HepG2 (cell line): ENCODE results near the gene ANKK1. TPM values are rescaled to one million over a fixed set of nuclear protein-coding genes. Genes with fewer than 3 reads are reported as not detected.

Source experiments
- ATAC-seq: fragments of 200-7000 bp; cut with Tn5 transposase; 3 replicates; pipeline ENCODE4 v1.9.1; 2020; ENCODE audit warnings: mild to moderate bottlenecking, moderate library complexity
- BruUV-seq: library from RNA; stranded (reverse); fragments of 400-500 nt; replicated peaks from 2 replicates; lab custom pipeline; 2021; lab: Mats Ljungman, UMichigan
- CTCF ChIA-PET: fragments of 300-600 bp; formaldehyde crosslinking; extraction: SDS; loops from one replicate; lab custom pipeline; 2021; ENCODE audit warnings: low total read pairs, inconsistent platforms, low intra/inter-chr PET ratio; lab: Yijun Ruan, JAX
- POLR2A ChIA-PET: fragments of 350-600 bp; sonication (Branson Sonifier 250); formaldehyde crosslinking; loops from one replicate; lab custom pipeline; 2020; ENCODE audit warnings: antibody characterized with exemption, inconsistent platforms; lab: Yijun Ruan, JAX
- DNase-seq: peaks from one replicate; pipeline ENCODE4 v3.0.0-alpha.2; 2015; ENCODE audit warnings: low spot score
- FAIRE-seq: peaks from 3 replicates; lab custom pipeline; 2011; peaks lifted over from hg19 to GRCh38; lab: Jason Lieb, UNC
- H2AFZ ChIP-seq: one replicate; pipeline ENCODE4 v1.6.1; 2011; ENCODE audit warnings: low read length, inconsistent platforms
- H3K27ac ChIP-seq: fragments of 300-600 bp; 3 replicates; pipeline ENCODE4 v1.8.0; 2011; ENCODE audit warnings: mixed run types, mild to moderate bottlenecking, mixed read lengths, low read length, inconsistent platforms; ENCODE audit not compliant: insufficient read depth; ENCODE audit errors: extremely low read length
- H3K27me3 ChIP-seq, 2 experiments: fragments of 200-600 bp in 1 of 2; 2 replicates in 1 of 2; 3 replicates in 1 of 2; pipeline versions ENCODE4 v1.6.0 to v1.8.0; 2011; ENCODE audit warnings: low read length in 2 of 2, mild to moderate bottlenecking in 2 of 2, moderate library complexity in 2 of 2, inconsistent platforms in 1 of 2; ENCODE audit not compliant: insufficient read depth in 2 of 2, control insufficient read depth in 1 of 2
- H3K36me3 ChIP-seq, 2 experiments: fragments of 200-600 bp in 1 of 2; replicated peaks in 1 of 2; 2 replicates in 1 of 2; 3 replicates in 1 of 2; pipeline versions ENCODE4 v1.5.1 to v1.8.0; 2011; ENCODE audit warnings: low read length in 2 of 2, inconsistent platforms in 1 of 2; ENCODE audit not compliant: insufficient read depth in 2 of 2, control insufficient read depth in 1 of 2
- H3K4me1 ChIP-seq: 2 replicates; pipeline ENCODE4 v1.5.1; 2012; ENCODE audit warnings: low read length, inconsistent platforms; ENCODE audit not compliant: insufficient read depth
- H3K4me2 ChIP-seq: 2 replicates; pipeline ENCODE4 v1.6.0; 2011; ENCODE audit warnings: low read depth, low read length, inconsistent platforms
- H3K4me3 ChIP-seq, 3 experiments: fragments of 200-600 bp in 1 of 3; sonication (generic), shearing (Covaris generic) in 1 of 3; replicated peaks in 1 of 3; 2 replicates each; pipeline ENCODE4 v1.5.1; 2011 to 2016; ENCODE audit warnings: low read length in 3 of 3, inconsistent platforms in 2 of 3, low read depth in 2 of 3, mild to moderate bottlenecking in 2 of 3, control low read depth in 1 of 3, mixed read lengths in 1 of 3; ENCODE audit not compliant: insufficient read depth in 1 of 3
- H3K79me2 ChIP-seq: one replicate; pipeline ENCODE4 v1.6.1; 2011; ENCODE audit warnings: low read length, inconsistent platforms; ENCODE audit not compliant: insufficient read depth
- H3K9ac ChIP-seq: 2 replicates; pipeline ENCODE4 v1.6.0; 2011; ENCODE audit warnings: mild to moderate bottlenecking, low read depth, low read length, inconsistent platforms; ENCODE audit not compliant: insufficient read depth
- H3K9me3 ChIP-seq: 2 replicates; pipeline ENCODE4 v1.5.1; 2012; ENCODE audit warnings: mild to moderate bottlenecking, low read length
- H4K20me1 ChIP-seq: 2 replicates; pipeline ENCODE4 v1.6.0; 2011; ENCODE audit warnings: inconsistent platforms, mild to moderate bottlenecking, low read length, moderate library complexity; ENCODE audit not compliant: insufficient read depth
- FOXC1 ChIP-seq: sonication (generic); formaldehyde crosslinking; IDR thresholded peaks from 2 replicates; pipeline ENCODE4 v1.8.0; 2022; ENCODE audit warnings: mild to moderate bottlenecking, missing genetic modification reagents, borderline replicate concordance
- FOXK1 ChIP-seq: sonication (generic); formaldehyde crosslinking; IDR thresholded peaks from 2 replicates; pipeline ENCODE4 v1.4.0; 2020; ENCODE audit warnings: low read depth, missing genetic modification reagents, borderline replicate concordance
- GABPA ChIP-seq, 2 experiments: IDR thresholded peaks; 2 replicates each; pipeline ENCODE4 v1.6.1; 2011 to 2016; ENCODE audit warnings: low read depth in 2 of 2, low read length in 1 of 2, missing biosample characterization in 1 of 2, missing genetic modification characterization in 1 of 2
- PRMT3 ChIP-seq: sonication (generic); formaldehyde crosslinking; IDR thresholded peaks from 2 replicates; pipeline ENCODE4 v1.8.1; 2022; ENCODE audit warnings: low read depth, mild to moderate bottlenecking, moderate library complexity, missing genetic modification reagents, borderline replicate concordance
- ZNF660 ChIP-seq: sonication (generic); formaldehyde crosslinking; IDR thresholded peaks from 2 replicates; pipeline ENCODE4 v1.5.1; 2020; ENCODE audit warnings: mild to moderate bottlenecking, low read depth, missing genetic modification reagents, borderline replicate concordance
- ZNF747 ChIP-seq: sonication (generic); formaldehyde crosslinking; IDR thresholded peaks from 2 replicates; pipeline ENCODE4 v1.8.1; 2023; ENCODE audit warnings: missing genetic modification reagents, mild to moderate bottlenecking, borderline replicate concordance
- WGBS: methylation state at CpG from one replicate; pipeline ENCODE4 v1.1.6; 2017; ENCODE audit warnings: low lambda C conversion rate; 5-methylcytosine and 5-hydroxymethylcytosine counted together
- in situ Hi-C: cut with HindIII; loops from 2 replicates; pipeline ENCODE4 v1.10.0; 2017; ENCODE audit warnings: low pct_unique_long_range_greater_than_20kb; ENCODE audit not compliant: extremely low pct_ligation_motif_present
- intact Hi-C: fragments of 100-400 bp; cut with micrococcal nuclease; formaldehyde crosslinking; loops from one replicate; pipeline ENCODE4 v1.10.0; 2022; ENCODE audit not compliant: unreplicated experiment
- polyA plus RNA-seq, 8 experiments: library from polyadenylated mRNA; depleted of rRNA in 3 of 8; stranded (reverse) in 7 of 8; unstranded in 1 of 8; fragments of >200 nt; fragmentation: Illumina TruSeq in 4 of 8; extraction: Trizol in 4 of 8; gene quantifications; 2 replicates each; pipeline versions ENCODE4 v1.2.1 to v1.2.3, GENCODE V29; 2011 to 2016; ENCODE audit warnings: low read depth in 4 of 8, missing spikeins in 1 of 8, mixed read lengths in 1 of 8; ENCODE audit not compliant: insufficient read depth in 1 of 8
- total RNA-seq, 5 experiments: library from RNA; depleted of rRNA; stranded (reverse); fragments of >200 nt; fragmentation: Illumina TruSeq; extraction: Trizol; gene quantifications; 2 replicates each; pipeline ENCODE4 v1.2.3, GENCODE V29; 2016; ENCODE audit warnings: low read depth in 1 of 5
- TF ChIP-seq, protein P1 (sequence below): IDR thresholded peaks from 2 replicates; pipeline ENCODE4 v1.4.0; 2020; ENCODE audit warnings: mild to moderate bottlenecking, missing genetic modification reagents
- TF ChIP-seq, protein P2 (sequence below): sonication (generic); formaldehyde crosslinking; IDR thresholded peaks from 2 replicates; pipeline ENCODE4 v1.4.0; 2020; ENCODE audit warnings: missing genetic modification reagents; ENCODE audit errors: not compliant biosample characterization
- TF ChIP-seq, protein P3 (sequence below): sonication (generic); formaldehyde crosslinking; IDR thresholded peaks from 2 replicates; pipeline ENCODE4 v1.8.1; 2023; ENCODE audit warnings: mild to moderate bottlenecking, inconsistent platforms, moderate library complexity, missing genetic modification reagents, borderline replicate concordance
- TF ChIP-seq, protein P4 (sequence below): IDR thresholded peaks from 2 replicates; pipeline ENCODE4 v1.6.1; 2016; ENCODE audit warnings: missing compliant biosample characterization, missing genetic modification reagents, borderline replicate concordance

ANKK1 gene
- total and polyA plus RNA-seq, 2 of the 13 experiments (the other 11 are each of a cell fraction or from before 2014, with no cell fraction given), result 0.04 to 0.22 TPM

DNA sequence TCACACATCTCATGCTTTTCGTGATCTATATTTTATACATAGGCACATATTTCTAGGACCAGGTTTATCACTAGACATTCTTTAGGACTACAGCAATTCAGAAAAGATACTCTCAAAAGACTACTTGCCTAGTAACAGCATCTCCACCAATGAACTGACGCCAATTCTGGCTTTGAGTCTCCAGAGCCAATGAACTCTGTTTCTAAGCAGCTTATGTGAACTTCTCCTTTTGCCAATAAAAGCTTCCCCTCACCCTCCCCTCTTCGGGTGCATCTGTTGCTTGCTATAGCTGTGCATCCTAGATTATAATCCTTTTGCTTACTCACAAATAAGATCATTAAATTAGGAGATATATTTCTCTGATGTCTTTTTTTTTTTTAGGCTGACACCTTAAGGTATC lies 11.4 kb upstream of the ANKK1 start:
- Histone ChIP-seq H3K36me3 (no peaks in the 10 kb centered on the region), H3K27me3 (no peaks in the 10 kb centered on the region), H2AFZ (no peak overlapping the region), H3K4me3 (no peak overlapping the region), H4K20me1 (no peaks in the 10 kb centered on the region), H3K4me1 (no peaks in the 10 kb centered on the region), H3K9me3 (no peaks in the 10 kb centered on the region), H3K27ac (no peak overlapping the region), H3K9ac (no peak overlapping the region), H3K79me2 (no peaks in the 10 kb centered on the region), H3K4me2 (no peak overlapping the region)
- ChIA-PET CTCF (no interaction called here), POLR2A (no interaction called here)
- ATAC-seq, result no peak
- in situ Hi-C loops, result no loop called here
- WGBS, result 44% methylated on average over 3 of the region's 3 CpGs
- intact Hi-C loops, result no loop called here
- TF ChIP-seq, protein P1, sequence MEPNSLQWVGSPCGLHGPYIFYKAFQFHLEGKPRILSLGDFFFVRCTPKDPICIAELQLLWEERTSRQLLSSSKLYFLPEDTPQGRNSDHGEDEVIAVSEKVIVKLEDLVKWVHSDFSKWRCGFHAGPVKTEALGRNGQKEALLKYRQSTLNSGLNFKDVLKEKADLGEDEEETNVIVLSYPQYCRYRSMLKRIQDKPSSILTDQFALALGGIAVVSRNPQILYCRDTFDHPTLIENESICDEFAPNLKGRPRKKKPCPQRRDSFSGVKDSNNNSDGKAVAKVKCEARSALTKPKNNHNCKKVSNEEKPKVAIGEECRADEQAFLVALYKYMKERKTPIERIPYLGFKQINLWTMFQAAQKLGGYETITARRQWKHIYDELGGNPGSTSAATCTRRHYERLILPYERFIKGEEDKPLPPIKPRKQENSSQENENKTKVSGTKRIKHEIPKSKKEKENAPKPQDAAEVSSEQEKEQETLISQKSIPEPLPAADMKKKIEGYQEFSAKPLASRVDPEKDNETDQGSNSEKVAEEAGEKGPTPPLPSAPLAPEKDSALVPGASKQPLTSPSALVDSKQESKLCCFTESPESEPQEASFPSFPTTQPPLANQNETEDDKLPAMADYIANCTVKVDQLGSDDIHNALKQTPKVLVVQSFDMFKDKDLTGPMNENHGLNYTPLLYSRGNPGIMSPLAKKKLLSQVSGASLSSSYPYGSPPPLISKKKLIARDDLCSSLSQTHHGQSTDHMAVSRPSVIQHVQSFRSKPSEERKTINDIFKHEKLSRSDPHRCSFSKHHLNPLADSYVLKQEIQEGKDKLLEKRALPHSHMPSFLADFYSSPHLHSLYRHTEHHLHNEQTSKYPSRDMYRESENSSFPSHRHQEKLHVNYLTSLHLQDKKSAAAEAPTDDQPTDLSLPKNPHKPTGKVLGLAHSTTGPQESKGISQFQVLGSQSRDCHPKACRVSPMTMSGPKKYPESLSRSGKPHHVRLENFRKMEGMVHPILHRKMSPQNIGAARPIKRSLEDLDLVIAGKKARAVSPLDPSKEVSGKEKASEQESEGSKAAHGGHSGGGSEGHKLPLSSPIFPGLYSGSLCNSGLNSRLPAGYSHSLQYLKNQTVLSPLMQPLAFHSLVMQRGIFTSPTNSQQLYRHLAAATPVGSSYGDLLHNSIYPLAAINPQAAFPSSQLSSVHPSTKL (CRISPR knock-in tag), result no peak
- TF ChIP-seq PRMT3 (CRISPR knock-in tag) (no peak), ZNF747 (CRISPR knock-in tag) (no peak), GABPA (IDR thresholded peaks at IDR 0.05; ENCODE audit: low read depth, low read length) (no peak), GABPA (CRISPR knock-in tag; IDR thresholded peaks at IDR 0.05; ENCODE audit: low read depth) (no peak), FOXC1 (CRISPR knock-in tag) (no peak), ZNF660 (CRISPR knock-in tag) (no peak), FOXK1 (CRISPR knock-in tag) (no peak)
- TF ChIP-seq, protein P2, sequence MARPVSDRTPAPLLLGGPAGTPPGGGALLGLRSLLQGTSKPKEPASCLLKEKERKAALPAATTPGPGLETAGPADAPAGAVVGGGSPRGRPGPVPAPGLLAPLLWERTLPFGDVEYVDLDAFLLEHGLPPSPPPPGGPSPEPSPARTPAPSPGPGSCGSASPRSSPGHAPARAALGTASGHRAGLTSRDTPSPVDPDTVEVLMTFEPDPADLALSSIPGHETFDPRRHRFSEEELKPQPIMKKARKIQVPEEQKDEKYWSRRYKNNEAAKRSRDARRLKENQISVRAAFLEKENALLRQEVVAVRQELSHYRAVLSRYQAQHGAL, result no peak
- TF ChIP-seq, protein P3, sequence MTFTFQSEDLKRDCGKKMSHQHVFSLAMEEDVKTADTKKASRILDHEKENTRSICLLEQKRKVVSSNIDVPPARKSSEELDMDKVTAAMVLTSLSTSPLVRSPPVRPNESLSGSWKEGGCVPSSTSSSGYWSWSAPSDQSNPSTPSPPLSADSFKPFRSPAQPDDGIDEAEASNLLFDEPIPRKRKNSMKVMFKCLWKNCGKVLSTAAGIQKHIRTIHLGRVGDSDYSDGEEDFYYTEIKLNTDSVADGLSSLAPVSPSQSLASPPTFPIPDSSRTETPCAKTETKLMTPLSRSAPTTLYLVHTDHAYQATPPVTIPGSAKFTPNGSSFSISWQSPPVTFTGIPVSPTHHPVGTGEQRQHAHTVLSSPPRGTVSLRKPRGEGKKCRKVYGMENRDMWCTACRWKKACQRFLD (CRISPR knock-in tag), result no peak
- TF ChIP-seq, protein P4, sequence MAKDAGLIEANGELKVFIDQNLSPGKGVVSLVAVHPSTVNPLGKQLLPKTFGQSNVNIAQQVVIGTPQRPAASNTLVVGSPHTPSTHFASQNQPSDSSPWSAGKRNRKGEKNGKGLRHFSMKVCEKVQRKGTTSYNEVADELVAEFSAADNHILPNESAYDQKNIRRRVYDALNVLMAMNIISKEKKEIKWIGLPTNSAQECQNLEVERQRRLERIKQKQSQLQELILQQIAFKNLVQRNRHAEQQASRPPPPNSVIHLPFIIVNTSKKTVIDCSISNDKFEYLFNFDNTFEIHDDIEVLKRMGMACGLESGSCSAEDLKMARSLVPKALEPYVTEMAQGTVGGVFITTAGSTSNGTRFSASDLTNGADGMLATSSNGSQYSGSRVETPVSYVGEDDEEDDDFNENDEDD (CRISPR knock-in tag), result no peak
- DNase-seq, result no peak
- BruUV-seq, result no TSS peak
- no peak for FAIRE-seq
